Mucosa of rectum (tissue), 2 donors: ENCODE results near the gene L3MBTL4.

ENCODE experiments used
- H3K27ac ChIP-seq, 2 donors: one replicate each; pipeline ENCODE4 v1.7.0; 2013; ENCODE audit warnings: inconsistent platforms in 2 of 2, low read depth in 2 of 2, low read length in 2 of 2
- H3K27me3 ChIP-seq, 2 donors: one replicate each; pipeline ENCODE4 v1.7.0; 2013; ENCODE audit warnings: low read length in 2 of 2; ENCODE audit not compliant: control insufficient read depth in 2 of 2, insufficient read depth in 2 of 2
- H3K36me3 ChIP-seq, 2 donors: one replicate each; pipeline ENCODE4 v1.7.0; 2013; ENCODE audit warnings: low read length in 2 of 2; ENCODE audit not compliant: control insufficient read depth in 2 of 2, insufficient read depth in 2 of 2
- H3K4me1 ChIP-seq, 2 donors: one replicate each; pipeline ENCODE4 v1.7.0; 2013; ENCODE audit warnings: low read length in 2 of 2, mild to moderate bottlenecking in 1 of 2; ENCODE audit not compliant: control insufficient read depth in 2 of 2, insufficient read depth in 2 of 2
- H3K4me3 ChIP-seq, 2 donors: one replicate each; pipeline ENCODE4 v1.7.0; 2013; ENCODE audit warnings: low read length in 2 of 2
- H3K9ac ChIP-seq, 2 donors: one replicate each; pipeline ENCODE4 v1.7.0; 2013; ENCODE audit warnings: low read length in 2 of 2, low read depth in 1 of 2, mild to moderate bottlenecking in 1 of 2
- H3K9me3 ChIP-seq, 2 donors: one replicate each; pipeline ENCODE4 v1.7.0; 2013; ENCODE audit warnings: low read length in 2 of 2; ENCODE audit not compliant: control insufficient read depth in 2 of 2
- donor health status: healthy.
- donor health status: Normal muscosa, but diverticular disease.

Gene L3MBTL4

DNA sequence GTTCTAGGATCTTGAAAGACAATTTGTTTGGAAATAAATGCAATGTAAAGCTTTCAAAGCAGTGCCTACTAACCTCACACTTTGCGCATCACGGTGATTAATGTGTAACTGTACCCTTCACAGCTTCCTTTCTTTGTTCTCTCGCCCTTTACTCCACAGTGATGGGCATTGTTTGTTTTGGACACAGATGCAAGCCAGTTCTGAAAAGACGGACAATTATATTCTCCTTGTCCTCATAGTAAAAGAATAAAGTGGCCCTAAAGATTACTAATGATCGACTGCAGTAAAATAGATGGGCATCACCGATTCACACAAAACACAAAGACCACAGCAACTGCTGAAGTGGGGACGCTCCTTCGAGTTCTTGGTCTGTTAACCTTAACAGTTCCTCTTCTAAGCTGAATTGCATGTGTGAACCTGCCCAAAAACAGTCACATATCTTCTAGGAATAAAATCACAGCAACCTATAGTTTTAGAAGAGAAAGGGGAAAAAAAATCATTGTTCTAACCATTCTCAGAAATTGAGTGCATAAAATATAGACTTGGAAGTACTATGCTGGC, 7.7 kb downstream of the L3MBTL4 start:
- H3K36me3 ChIP-seq = no peaks in the 10 kb centered on the region
- H3K27me3 ChIP-seq = no peaks in the 10 kb centered on the region
- H3K4me1 ChIP-seq = no peaks in the 10 kb centered on the region
- H3K4me3 ChIP-seq = no peak overlapping the region
- no peak overlapping the region for H3K9ac ChIP-seq
- H3K27ac ChIP-seq = no peak overlapping the region
- no peaks in the 10 kb centered on the region for H3K9me3 ChIP-seq

DNA sequence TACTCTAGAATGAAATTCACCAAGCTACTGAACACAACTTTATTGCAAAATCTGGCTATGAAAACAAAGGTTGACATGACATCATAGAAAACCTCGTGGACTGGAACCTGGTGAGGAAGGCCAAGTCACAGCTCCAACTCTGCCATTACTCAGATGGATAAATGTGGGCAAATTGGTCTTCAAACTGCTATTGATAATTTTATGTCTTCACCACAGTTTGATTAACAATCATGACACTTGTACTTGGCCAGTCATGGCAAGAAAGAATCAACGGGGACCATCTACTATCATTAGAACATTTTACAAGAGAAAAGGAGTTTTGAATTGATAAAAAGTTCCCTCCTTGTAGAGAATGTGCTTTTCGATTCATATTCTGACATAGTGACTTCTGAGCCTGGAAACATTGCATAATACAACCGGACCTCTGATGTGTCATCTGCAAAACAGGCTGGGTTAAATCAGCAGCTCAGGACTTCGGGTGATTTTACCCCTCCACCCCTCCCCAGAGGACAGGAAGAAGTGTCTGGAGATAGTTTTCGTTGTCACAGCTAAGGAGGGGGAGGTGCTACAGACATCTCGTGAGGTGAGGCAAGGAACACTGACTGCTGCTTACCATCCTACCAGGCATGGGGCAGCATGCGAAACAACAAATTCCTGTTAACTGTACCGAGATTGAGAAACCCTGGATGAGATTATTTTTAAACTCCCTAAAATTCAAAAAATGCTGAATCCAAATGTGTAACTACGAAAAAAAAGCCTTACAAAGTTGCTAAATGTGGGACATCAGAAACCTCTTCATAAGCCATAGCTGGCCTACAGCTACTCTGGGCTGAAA, 8.4 kb downstream of the L3MBTL4 start:
- H3K9me3 ChIP-seq = no peaks in the 10 kb centered on the region
- H3K27ac ChIP-seq = no peak overlapping the region
- H3K4me3 ChIP-seq = no peak overlapping the region
- H3K9ac ChIP-seq = no peak overlapping the region
- no peaks in the 10 kb centered on the region for H3K4me1 ChIP-seq
- H3K27me3 ChIP-seq = no peaks in the 10 kb centered on the region
- no peaks in the 10 kb centered on the region for H3K36me3 ChIP-seq

DNA sequence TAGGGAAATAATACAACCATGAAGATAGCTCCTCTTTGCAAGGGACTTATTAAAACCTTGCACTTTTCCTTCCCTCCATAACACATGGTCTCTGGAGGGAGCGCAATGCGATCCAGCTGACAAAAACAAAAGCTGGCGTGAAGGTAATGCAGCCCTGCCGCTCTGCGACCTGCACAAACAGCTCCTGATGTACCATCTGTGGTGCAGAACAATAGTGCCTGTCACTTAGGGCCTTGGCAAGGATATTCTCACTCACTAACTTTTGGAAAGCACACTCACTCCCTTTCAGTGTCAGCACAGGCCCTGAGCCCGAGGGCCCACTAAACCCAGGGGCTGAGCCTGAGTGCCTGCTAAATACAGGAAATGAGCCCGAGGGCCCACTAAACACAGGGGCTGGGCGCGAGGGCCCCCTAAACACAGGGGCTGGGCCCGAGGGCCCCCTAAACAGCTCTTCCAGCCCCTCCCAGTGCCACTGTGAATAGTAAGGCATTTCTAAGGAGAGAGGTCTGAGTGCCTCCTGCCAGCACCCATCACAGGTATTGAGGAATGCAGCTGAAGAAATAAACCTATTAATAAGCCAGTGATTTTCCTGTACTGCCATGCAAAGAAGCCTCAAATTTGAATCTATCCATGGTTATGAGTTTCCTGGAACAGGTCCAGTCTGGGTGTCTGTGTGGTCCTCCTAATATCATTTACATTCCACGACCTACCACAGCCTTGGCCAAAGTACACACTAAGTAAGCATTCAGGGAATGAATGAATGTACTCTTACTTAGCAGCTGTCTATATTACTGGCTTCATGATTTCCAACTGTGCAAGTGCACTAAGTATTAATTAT, 9.3 kb downstream of the L3MBTL4 start:
- Histone ChIP-seq H3K36me3 (no peaks in the 10 kb centered on the region), H3K27ac (no peak overlapping the region), H3K4me3 (no peak overlapping the region), H3K9me3 (no peaks in the 10 kb centered on the region), H3K9ac (no peak overlapping the region), H3K27me3 (no peaks in the 10 kb centered on the region), H3K4me1 (no peaks in the 10 kb centered on the region)

DNA sequence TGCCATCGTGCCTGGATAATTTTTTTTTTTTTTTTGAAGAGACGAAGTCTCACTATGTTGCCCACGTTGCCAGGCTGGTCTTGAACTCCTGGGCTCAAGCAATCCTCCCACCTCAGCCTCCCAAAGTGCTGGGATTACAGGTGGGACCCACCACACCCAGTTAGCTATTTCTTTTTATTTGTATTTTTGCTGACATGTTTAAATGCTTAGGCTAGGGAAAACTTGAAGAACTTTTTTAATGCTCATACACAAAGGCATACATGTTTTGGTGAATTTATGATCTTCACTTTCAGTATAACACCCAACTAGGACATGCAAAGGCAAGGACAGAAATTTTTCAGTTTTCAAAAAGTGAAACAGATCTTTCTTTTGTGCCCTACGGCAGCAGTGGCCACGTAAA, 9.9 kb downstream of the L3MBTL4 start:
- Histone ChIP-seq H3K27ac (no peak overlapping the region), H3K9ac (no peak overlapping the region), H3K4me3 (no peak overlapping the region), H3K36me3 (no peaks in the 10 kb centered on the region), H3K4me1 (no peaks in the 10 kb centered on the region), H3K27me3 (no peaks in the 10 kb centered on the region), H3K9me3 (no peaks in the 10 kb centered on the region)

DNA sequence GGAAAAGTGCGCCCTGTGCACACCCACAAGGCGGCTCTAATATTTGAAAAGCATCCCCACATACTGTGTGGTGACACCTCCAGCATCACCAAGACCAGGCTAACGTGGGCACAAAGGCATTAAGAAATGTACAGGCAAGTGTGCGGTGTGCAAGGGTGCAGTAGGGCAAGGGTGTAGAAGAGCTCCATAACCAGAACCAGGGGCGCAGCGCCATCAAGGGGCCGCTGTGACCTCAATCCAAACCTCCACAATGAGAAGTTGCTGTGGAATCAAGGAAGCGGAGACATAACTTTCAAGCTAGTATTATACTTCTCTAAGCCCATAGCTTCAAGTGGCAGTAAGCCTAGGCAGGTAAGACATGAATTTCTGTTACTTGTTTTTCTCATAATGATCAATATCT, 13.0 kb downstream of the L3MBTL4 start:
- H3K4me1 ChIP-seq = no peaks in the 10 kb centered on the region
- H3K36me3 ChIP-seq = no peaks in the 10 kb centered on the region
- no peak overlapping the region for H3K27ac ChIP-seq
- no peaks in the 10 kb centered on the region for H3K9me3 ChIP-seq
- no peak overlapping the region for H3K4me3 ChIP-seq
- no peak overlapping the region for H3K9ac ChIP-seq
- H3K27me3 ChIP-seq = no peaks in the 10 kb centered on the region

DNA sequence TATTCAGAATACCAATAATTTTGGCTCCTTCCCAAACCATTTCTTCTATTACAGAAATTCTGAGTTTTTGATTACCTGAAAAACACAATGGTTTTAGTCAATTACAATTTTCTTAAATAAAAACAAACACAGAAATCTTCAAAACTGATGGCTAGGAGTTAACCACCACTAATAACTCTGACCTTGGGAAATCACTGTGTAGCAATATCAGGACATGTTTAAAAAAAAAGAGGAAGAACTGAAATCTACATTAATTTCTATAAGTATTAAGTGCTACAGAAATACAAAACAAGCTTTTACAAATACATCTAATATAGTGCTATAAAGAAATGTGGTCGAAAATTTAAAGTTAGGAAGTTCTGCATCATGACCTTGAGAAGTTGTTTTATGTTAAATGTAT, 14.9 kb downstream of the L3MBTL4 start:
- Histone ChIP-seq H3K9me3 (no peaks in the 10 kb centered on the region), H3K4me3 (no peak overlapping the region), H3K27me3 (no peaks in the 10 kb centered on the region), H3K27ac (no peak overlapping the region), H3K36me3 (no peaks in the 10 kb centered on the region), H3K9ac (no peak overlapping the region), H3K4me1 (no peaks in the 10 kb centered on the region)

DNA sequence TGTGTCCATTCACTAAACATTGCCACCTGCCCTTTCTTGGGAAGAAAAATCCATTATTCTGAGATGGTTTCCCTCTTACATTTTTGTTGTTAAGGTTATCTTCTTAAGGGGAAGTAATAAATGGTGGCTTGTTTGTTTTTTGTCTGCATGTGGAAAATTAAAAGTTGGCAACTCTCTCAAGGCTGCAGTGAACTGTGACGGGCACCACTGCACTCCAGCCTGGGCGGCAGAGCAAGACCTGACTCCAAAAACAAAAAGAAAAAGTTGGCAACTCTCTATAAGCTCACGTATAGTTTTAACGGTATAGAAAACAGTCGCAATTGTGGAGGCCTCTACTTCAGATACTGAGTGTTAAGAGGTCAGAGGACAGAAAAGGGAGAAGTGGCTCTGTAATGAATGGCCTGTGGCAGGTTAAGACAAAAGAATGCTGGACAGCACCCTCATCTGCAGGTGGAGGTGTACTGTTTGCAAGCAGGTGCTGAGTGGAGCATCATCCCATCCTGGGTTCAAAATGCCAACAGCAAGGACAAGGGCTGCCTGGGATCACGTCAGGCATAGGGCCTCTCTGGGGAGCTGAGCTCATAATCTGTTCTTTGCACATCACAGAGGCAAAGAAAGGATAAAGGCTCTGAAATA, 16.7 kb downstream of the L3MBTL4 start:
- H3K27me3 ChIP-seq = no peaks in the 10 kb centered on the region
- H3K4me3 ChIP-seq = no peak overlapping the region
- no peaks in the 10 kb centered on the region for H3K36me3 ChIP-seq
- no peaks in the 10 kb centered on the region for H3K4me1 ChIP-seq
- H3K9ac ChIP-seq = no peak overlapping the region
- H3K9me3 ChIP-seq = no peaks in the 10 kb centered on the region
- H3K27ac ChIP-seq = no peak overlapping the region

DNA sequence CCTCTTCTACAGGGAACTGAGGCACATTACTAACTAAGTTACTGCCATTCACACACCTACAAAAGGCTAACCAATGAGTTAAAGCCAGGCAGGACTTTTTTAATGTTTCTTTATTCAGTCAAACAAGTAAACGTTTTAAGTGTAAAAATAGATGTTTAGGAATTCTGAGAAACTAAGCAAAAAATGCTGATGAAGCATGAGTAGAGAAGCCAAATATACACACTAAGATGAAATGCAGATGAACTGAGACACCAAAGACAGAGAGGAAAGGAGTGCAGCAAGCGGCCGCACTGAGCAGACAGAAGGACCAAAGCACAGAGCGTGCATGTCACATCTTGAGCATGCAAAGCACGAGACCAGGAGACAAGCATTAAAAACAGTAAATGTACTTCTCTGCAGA, 17.9 kb downstream of the L3MBTL4 start:
- Histone ChIP-seq H3K27me3 (no peaks in the 10 kb centered on the region), H3K36me3 (no peaks in the 10 kb centered on the region), H3K4me3 (no peak overlapping the region), H3K9ac (no peak overlapping the region), H3K9me3 (peaks cover 0 to 2% of the 10 kb centered on the region in 2 donors), H3K4me1 (no peaks in the 10 kb centered on the region), H3K27ac (no peak overlapping the region)

DNA sequence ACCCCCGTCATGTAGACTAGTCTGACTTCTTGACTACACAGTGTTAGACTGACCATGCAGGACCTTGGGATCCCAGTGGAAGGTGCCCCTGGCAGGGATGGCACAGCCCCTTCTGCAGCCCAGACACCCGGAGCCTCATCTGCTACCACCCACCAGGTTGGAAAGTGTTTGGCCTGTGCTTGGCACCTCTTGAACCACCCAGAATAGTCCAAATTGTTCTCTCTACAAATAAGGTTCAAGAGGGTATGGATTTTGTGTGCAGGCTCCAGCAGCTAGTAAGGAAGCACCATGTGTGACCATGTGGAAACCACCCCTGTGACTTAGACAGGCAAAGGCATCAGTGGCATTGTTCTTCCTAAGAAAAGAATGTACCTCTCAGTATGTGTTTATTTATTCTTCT, 18.4 kb downstream of the L3MBTL4 start:
- Histone ChIP-seq H3K36me3 (no peaks in the 10 kb centered on the region), H3K4me1 (no peaks in the 10 kb centered on the region), H3K4me3 (no peak overlapping the region), H3K27me3 (no peaks in the 10 kb centered on the region), H3K9ac (no peak overlapping the region), H3K27ac (no peak overlapping the region), H3K9me3 (peaks cover 2 to 5% of the 10 kb centered on the region in 2 donors)

DNA sequence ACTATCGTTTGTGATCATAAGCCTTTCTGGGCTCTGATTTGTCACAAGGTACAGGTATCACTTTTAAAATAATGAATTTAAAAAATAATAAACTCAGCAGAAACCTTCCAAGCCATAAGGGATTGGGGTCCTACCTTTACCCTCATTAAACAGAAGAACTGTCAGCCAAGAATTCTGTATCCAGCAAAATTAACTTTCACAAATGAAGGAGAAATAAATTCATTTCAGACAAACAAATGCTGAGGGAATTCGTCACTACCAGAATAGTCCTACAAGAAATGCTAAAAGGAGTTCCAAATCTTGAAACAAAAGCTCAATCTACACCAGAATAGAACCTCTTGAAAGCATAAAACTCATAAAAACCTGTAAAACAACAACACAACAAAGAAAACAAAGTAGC, 25.7 kb downstream of the L3MBTL4 start:
- no peaks in the 10 kb centered on the region for H3K27me3 ChIP-seq
- no peak overlapping the region for H3K4me3 ChIP-seq
- H3K27ac ChIP-seq = no peak overlapping the region
- H3K4me1 ChIP-seq = no peaks in the 10 kb centered on the region
- H3K9ac ChIP-seq = no peak overlapping the region
- H3K9me3 ChIP-seq = peaks cover 5 to 7% of the 10 kb centered on the region in 2 donors
- H3K36me3 ChIP-seq = no peaks in the 10 kb centered on the region
